Measurements from ENCODE around the gene COLEC12.

The COLEC12 gene

GRCh38 chr18:269480-270095 lies 230.9 kb downstream of the COLEC12 start:
- Histone ChIP-seq H3K9me3 (ENCODE audit: control insufficient read depth, insufficient read depth, low read depth, low read length) (no peaks in the 10 kb centered on the region; the same call in 1 of the 2 replicates), H3K36me3 (ENCODE audit: control insufficient read depth in 2 of 2, insufficient read depth in 1 of 2, low read length in 2 of 2) (peaks cover 4 to 6% of the 10 kb centered on the region in 2 experiments), H3K27ac (ENCODE audit: extremely low read depth, low read depth, low read length) (no peak overlapping the region), H3K4me1 (ENCODE audit: control insufficient read depth, insufficient read depth, low read length) (no peaks in the 10 kb centered on the region), H3K4me3 (ENCODE audit: low read depth, low read length) (no peak overlapping the region)
- ChIA-PET CTCF (interaction anchor here (0.6 to 1.0 kb wide), 2 partner anchors 27 to 343 kb away, joined by 3 read pairs; no protein-coding TSS in a partner anchor), POLR2A (no interaction called here)
- TF ChIP-seq SCRT1 (tag by site-specific recombination; IDR thresholded peaks at IDR 0.05; ENCODE audit: borderline replicate concordance) (peak; percentile 84), ZBTB17 (tag by site-specific recombination; IDR thresholded peaks at IDR 0.05) (no peak), ZNF146 (tag by site-specific recombination; IDR thresholded peaks at IDR 0.05) (no peak), SCRT2 (tag by site-specific recombination; IDR thresholded peaks at IDR 0.05) (peak; percentile 66; the same call in 1 of the 2 replicates), AEBP2 (tag by site-specific recombination; IDR thresholded peaks at IDR 0.05; ENCODE audit: borderline replicate concordance) (no peak), ZNF768 (tag by site-specific recombination; IDR thresholded peaks at IDR 0.05) (no peak)

GRCh38 chr18:267688-268552 lies 232.6 kb downstream of the COLEC12 start, which contains the start of gene THOC1:
Gene THOC1 (minus strand): TSS chr18:268047. CDS start chr18:268019, 28 bp downstream.
- Histone ChIP-seq H3K4me1 (ENCODE audit: control insufficient read depth, insufficient read depth, low read length) (no peaks in the 10 kb centered on the region), H3K27ac (ENCODE audit: extremely low read depth, low read depth, low read length) (peak within 1 kb of the TSS; percentile 76), H3K36me3 (ENCODE audit: control insufficient read depth in 2 of 2, insufficient read depth in 1 of 2, low read length in 2 of 2) (peaks cover 14 to 18% of the 10 kb centered on the region in 2 experiments), H3K4me3 (ENCODE audit: low read depth, low read length) (peak within 1 kb of the TSS; percentile 87), H3K9me3 (ENCODE audit: control insufficient read depth, insufficient read depth, low read depth, low read length) (no peaks in the 10 kb centered on the region)
- ChIA-PET POLR2A (interaction anchor here (0.8 to 1.6 kb wide), 14 partner anchors 9 to 390 kb away, joined by 3 to 9 read pairs (median 4); partner anchors contain the start of gene USP14), CTCF (interaction anchor here (0.7 to 1.1 kb wide), 4 partner anchors 48 to 357 kb away, joined by 3 to 4 read pairs (median 3); no protein-coding TSS in a partner anchor)
- TF ChIP-seq ZFP37 (tag by site-specific recombination; IDR thresholded peaks at IDR 0.05) (peak; percentile 85), ZNF623 (tag by site-specific recombination; IDR thresholded peaks at IDR 0.05) (no peak; the same call in 1 of the 2 replicates), ZSCAN5A (tag by site-specific recombination; IDR thresholded peaks at IDR 0.05) (peak; percentile 66; the same call in 1 of the 2 replicates), PRDM4 (tag by site-specific recombination; IDR thresholded peaks at IDR 0.05) (peak; percentile 61; the same call in 1 of the 2 replicates), ZBTB26 (tag by site-specific recombination; optimal IDR thresholded peaks at IDR 0.05) (peak; percentile 97), ZNF394 (tag by site-specific recombination; IDR thresholded peaks at IDR 0.05; ENCODE audit: borderline replicate concordance) (no peak; the same call in 1 of the 2 replicates), ZNF692 (tag by site-specific recombination; IDR thresholded peaks at IDR 0.05) (peak; percentile 82; the same call in 1 of the 2 replicates), ZNF48 (tag by site-specific recombination; IDR thresholded peaks at IDR 0.05) (no peak), ZBTB10 (tag by site-specific recombination; IDR thresholded peaks at IDR 0.05) (no peak; the same call in 1 of the 2 replicates), IKZF3 (tag by site-specific recombination; IDR thresholded peaks at IDR 0.05) (0 out of 2 replicates have a peak, but pooled peaks have one; percentile 8), ZNF19 (tag by site-specific recombination; IDR thresholded peaks at IDR 0.05; ENCODE audit: low read depth) (no peak), ZNF777 (tag by site-specific recombination; IDR thresholded peaks at IDR 0.05; ENCODE audit: borderline replicate concordance) (peak; percentile 99), ZBTB17 (tag by site-specific recombination; IDR thresholded peaks at IDR 0.05) (peak; percentile 92)

Data from HEK293 (cell line).